ENCODE results near the gene SPINK8. TPM values are rescaled to one million over a fixed set of nuclear protein-coding genes. Genes with fewer than 3 reads are reported as not detected.
"Not testable (repeated sequence)": the region's sequence is repeated elsewhere in the genome, so short reads cannot be mapped to it uniquely, and the experiment has no call there.

SPINK8 gene
- total RNA-seq, 2 experiments from 2014 or later, result not detected

DNA sequence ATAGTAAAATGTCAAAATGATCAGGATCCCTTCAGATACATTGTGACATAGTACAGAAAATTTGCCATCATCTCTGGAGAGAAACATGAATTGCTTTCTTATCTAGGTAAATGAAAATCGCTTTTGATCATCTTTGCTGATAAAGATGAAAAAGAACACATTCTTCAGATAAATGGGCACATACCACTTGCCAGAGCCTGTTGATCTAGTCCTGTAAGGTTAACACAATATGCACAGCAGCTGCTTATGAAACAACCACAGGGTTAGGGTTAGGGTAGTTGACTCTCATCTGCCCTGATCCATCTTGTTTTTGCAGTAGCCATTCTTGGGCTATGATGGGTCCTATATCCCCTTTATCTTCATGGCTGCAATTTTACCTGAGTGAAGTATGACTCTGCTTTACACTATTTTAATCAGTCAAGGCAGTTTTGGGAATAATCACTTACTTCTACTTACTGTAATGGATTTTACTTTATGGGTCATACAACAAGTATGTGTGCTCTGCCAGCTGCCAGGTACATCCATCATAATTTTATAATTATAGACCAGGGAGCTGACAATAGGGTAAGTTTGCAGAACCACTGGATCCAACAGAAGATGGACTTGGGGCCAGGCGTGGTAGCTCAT, 12.6 kb upstream of the SPINK8 start:
- DNase-seq (no peak), ATAC-seq (no peak)
- Mint-ChIP-seq H3K36me3 (no peaks in the 10 kb centered on the region), H3K4me3 (no peak overlapping the region), H3K4me1 (no peaks in the 10 kb centered on the region), H3K27me3 (peaks cover 21% of the 10 kb centered on the region), H3K9me3 (ENCODE audit: low read depth) (no peaks in the 10 kb centered on the region), H3K27ac (no peak overlapping the region)
- CTCF ChIA-PET, result interaction anchor here (1.9 kb wide), 1 partner anchor 72 kb away, joined by 4 read pairs; no protein-coding TSS in a partner anchor

GRCh38 chr3:48344867-48345507, 11.5 kb upstream of the SPINK8 start:
- no peak for DNase-seq
- no peak overlapping the region for H3K4me3 Mint-ChIP-seq
- peaks cover 21% of the 10 kb centered on the region for H3K27me3 Mint-ChIP-seq
- no peaks in the 10 kb centered on the region for H3K36me3 Mint-ChIP-seq
- H3K4me1 Mint-ChIP-seq, result no peaks in the 10 kb centered on the region
- H3K27ac Mint-ChIP-seq, result no peak overlapping the region
- CTCF ChIA-PET, result interaction anchor here (0.8 to 1.4 kb wide), 2 partner anchors 39 to 91 kb away, joined by 4 read pairs; no protein-coding TSS in a partner anchor
- ATAC-seq, result no peak
- H3K9me3 Mint-ChIP-seq (ENCODE audit: low read depth), result no peaks in the 10 kb centered on the region

DNA sequence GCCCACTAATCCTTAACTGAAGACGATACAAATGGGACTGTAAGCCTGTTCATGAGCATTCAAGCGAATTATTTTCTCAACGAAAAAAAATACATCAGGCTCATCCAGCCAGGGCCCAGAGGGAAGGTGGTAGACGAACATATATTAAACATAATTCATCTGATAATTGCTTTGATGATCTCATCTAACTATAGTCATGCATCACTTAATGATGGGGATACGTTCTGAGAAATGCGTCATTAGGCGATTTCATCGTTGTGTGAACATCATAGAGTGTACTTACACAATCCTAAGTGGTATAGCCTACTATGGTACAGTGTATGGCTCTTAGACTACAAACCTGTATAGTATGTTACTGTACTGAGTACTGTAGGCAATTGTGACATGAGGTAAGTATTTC, 10.0 kb upstream of the SPINK8 start:
- Mint-ChIP-seq H3K4me3 (no peak overlapping the region), H3K27ac (no peak overlapping the region), H3K36me3 (no peaks in the 10 kb centered on the region), H3K27me3 (peaks cover 18% of the 10 kb centered on the region), H3K9me3 (ENCODE audit: low read depth) (no peaks in the 10 kb centered on the region), H3K4me1 (peaks cover 3% of the 10 kb centered on the region)
- ATAC-seq (no peak), DNase-seq (no peak)
- CTCF ChIA-PET, result interaction anchor here (1.2 to 1.4 kb wide), 2 partner anchors 38 to 92 kb away, joined by 3 to 4 read pairs; no protein-coding TSS in a partner anchor

GRCh38 chr3:48338635-48339034, 5.2 kb upstream of the SPINK8 start:
- H3K4me1 Mint-ChIP-seq, result peaks cover 3% of the 10 kb centered on the region
- no peak for DNase-seq
- CTCF ChIA-PET, result interaction anchor here (1.1 to 1.3 kb wide), 2 partner anchors 19 to 24 kb away, joined by 3 to 4 read pairs; no protein-coding TSS in a partner anchor
- no peak overlapping the region for H3K27ac Mint-ChIP-seq
- H3K27me3 Mint-ChIP-seq, result peaks cover 21% of the 10 kb centered on the region
- no peak overlapping the region for H3K4me3 Mint-ChIP-seq
- H3K9me3 Mint-ChIP-seq (ENCODE audit: low read depth), result no peaks in the 10 kb centered on the region
- ATAC-seq, result no peak
- no peaks in the 10 kb centered on the region for H3K36me3 Mint-ChIP-seq

GRCh38 chr3:48337536-48337935, 4.1 kb upstream of the SPINK8 start:
- H3K36me3 Mint-ChIP-seq; H3K27ac Mint-ChIP-seq; H3K4me3 Mint-ChIP-seq; DNase-seq; H3K9me3 Mint-ChIP-seq (ENCODE audit: low read depth); H3K4me1 Mint-ChIP-seq; ATAC-seq; CTCF ChIA-PET: not testable (repeated sequence)
- H3K27me3 Mint-ChIP-seq, result peaks cover 28% of the 10 kb centered on the region

- ATAC-seq; H3K4me3 Mint-ChIP-seq; H3K27ac Mint-ChIP-seq; CTCF ChIA-PET; H3K9me3 Mint-ChIP-seq (ENCODE audit: low read depth); H3K4me1 Mint-ChIP-seq; DNase-seq; H3K36me3 Mint-ChIP-seq: not testable (repeated sequence)
- peaks cover 31% of the 10 kb centered on the region for H3K27me3 Mint-ChIP-seq
These were observed 1.8 kb upstream of the SPINK8 start for GRCh38 chr3:48335286-48335685.

DNA sequence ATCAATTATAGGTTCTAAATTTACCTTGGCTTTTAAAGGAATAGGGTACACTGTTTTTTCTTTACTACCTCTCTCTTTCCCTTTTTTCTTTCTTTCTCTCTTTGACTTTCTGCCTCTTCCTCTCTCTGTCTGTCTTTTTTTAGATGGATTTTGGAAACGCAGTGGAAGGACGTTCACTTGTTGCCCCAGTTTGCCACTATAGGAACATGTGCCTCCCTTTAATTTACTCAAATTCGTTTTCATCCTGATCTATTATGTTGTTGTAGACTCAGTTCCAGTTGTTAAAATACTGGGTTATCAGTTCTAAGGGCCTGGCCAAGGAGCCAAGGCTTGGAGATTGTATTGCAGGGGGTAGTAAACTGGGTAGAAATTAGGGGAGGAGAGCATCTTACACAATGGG, 1.1 kb upstream of the SPINK8 start:
- CTCF ChIA-PET, result no interaction called here
- Mint-ChIP-seq H3K4me1 (peaks cover 3% of the 10 kb centered on the region), H3K27me3 (peaks cover 31% of the 10 kb centered on the region), H3K27ac (no peak overlapping the region), H3K4me3 (no peak overlapping the region), H3K9me3 (ENCODE audit: low read depth) (no peaks in the 10 kb centered on the region), H3K36me3 (no peaks in the 10 kb centered on the region)
- ATAC-seq, result no peak
- DNase-seq, result no peak

GRCh38 chr3:48331706-48332435, 1.6 kb downstream of the SPINK8 start:
- H3K27me3 Mint-ChIP-seq, result peaks cover 37% of the 10 kb centered on the region
- DNase-seq; H3K27ac Mint-ChIP-seq; CTCF ChIA-PET; H3K4me3 Mint-ChIP-seq; H3K4me1 Mint-ChIP-seq; H3K9me3 Mint-ChIP-seq (ENCODE audit: low read depth); ATAC-seq; H3K36me3 Mint-ChIP-seq: not testable (repeated sequence)

- Mint-ChIP-seq H3K27ac (no peak overlapping the region), H3K27me3 (peaks cover 14% of the 10 kb centered on the region)
- CTCF ChIA-PET, result no interaction called here
These were observed 12.5 kb downstream of the SPINK8 start for GRCh38 chr3:48320996-48321395.

DNA sequence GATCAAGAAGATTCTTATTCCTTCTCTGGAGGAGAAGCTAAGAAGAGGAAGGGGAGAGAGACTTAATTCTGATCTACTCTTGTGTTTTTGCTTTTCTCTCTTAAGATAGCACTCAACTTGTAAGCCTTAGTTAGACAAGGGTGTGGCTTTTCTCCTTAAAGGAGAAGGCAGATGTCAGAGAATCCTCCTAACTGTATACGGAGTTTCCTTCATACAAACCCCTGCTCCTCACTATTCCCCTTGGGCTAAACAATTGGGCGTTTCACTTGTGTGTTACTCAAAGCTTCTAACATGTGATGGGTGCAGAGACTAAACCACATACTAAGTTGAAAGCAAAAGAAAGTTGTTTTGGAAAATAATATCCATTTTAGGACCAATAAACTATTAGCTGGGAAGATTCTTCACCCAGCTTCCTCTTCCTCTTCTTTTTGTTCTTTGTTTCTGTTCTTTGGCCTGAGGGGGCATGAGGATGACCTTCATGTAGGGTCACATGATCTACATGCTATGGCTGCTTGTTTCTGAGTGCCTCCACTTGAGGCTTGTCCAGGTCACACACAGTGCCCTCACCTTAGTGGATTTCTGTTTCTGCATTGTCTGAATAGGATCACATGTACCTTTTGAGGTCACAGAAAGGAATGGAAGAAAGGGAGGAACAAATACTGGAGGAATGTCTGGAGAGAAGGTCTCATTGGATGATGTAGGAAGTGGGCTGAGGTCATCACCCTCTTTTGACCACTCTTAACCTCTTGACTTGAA, 14.6 kb downstream of the SPINK8 start:
- ATAC-seq, result no peak
- Mint-ChIP-seq H3K27ac (no peak overlapping the region), H3K36me3 (no peaks in the 10 kb centered on the region), H3K9me3 (ENCODE audit: low read depth) (peaks cover 12% of the 10 kb centered on the region), H3K27me3 (peaks cover 23% of the 10 kb centered on the region), H3K4me1 (peaks cover 5% of the 10 kb centered on the region), H3K4me3 (no peak overlapping the region)
- no peak for DNase-seq
- CTCF ChIA-PET, result interaction anchor here (1.6 kb wide), 1 partner anchor 117 kb away, joined by 3 read pairs; no protein-coding TSS in a partner anchor

More at GRCh38 chr3:48320996-48321395, 12.5 kb downstream of the SPINK8 start:
- ATAC-seq (no peak), DNase-seq (no peak)
- no peaks in the 10 kb centered on the region for H3K36me3 Mint-ChIP-seq
- H3K9me3 Mint-ChIP-seq (ENCODE audit: low read depth), result peaks cover 6% of the 10 kb centered on the region
- no peak overlapping the region for H3K4me3 Mint-ChIP-seq
- H3K4me1 Mint-ChIP-seq, result peaks cover 5% of the 10 kb centered on the region

- Mint-ChIP-seq H3K4me3 (no peak overlapping the region), H3K27ac (no peak overlapping the region), H3K4me1 (no peaks in the 10 kb centered on the region), H3K36me3 (peaks cover 4% of the 10 kb centered on the region), H3K27me3 (peaks cover 35% of the 10 kb centered on the region), H3K9me3 (ENCODE audit: low read depth) (peaks cover 14% of the 10 kb centered on the region)
- no peak for DNase-seq
- CTCF ChIA-PET, result interaction anchor here (1.2 kb wide), 1 partner anchor 25 kb away, joined by 3 read pairs; no protein-coding TSS in a partner anchor
- ATAC-seq, result no peak
These were observed 18.9 kb downstream of the SPINK8 start for GRCh38 chr3:48314542-48314941.

DNA sequence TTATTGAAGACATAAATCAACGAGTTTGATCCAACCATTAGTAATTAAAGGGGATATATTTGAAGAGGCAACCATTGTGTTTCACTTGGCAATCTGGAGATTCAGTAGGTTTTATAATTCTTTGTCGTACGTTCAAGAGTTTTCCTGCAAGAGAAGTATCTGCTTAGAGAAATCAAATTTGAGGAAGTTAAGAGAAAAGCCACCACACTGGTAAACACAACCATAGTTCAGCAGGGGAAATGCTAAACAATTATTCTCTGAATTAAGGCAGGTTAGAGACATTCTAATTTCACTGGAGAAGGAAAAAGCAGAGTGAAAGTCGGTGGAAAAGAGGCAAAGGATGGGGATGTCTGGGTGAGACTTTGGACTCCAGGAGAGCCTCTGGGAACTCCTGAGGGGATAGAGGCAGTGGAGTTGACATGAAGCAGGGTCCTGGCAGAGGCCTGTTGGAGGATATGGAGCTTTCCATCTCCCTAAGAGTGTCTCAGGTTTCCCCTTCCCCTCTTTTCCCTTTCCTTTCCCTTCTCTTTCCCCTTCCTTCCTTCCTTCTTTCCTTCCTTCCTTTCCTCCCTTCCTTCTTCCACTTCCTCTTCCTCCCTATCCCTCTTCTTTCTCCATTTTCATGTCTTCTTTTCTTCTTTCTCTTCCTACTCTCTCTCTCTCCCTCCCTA, 26.5 kb downstream of the SPINK8 start:
- peaks cover 35% of the 10 kb centered on the region for H3K27me3 Mint-ChIP-seq
- CTCF ChIA-PET, result interaction anchor here (0.6 to 1.1 kb wide), 3 partner anchors 10 to 259 kb away, joined by 3 to 5 read pairs (median 3); no protein-coding TSS in a partner anchor
- peaks cover 7% of the 10 kb centered on the region for H3K4me1 Mint-ChIP-seq
- H3K4me3 Mint-ChIP-seq, result no peak overlapping the region
- H3K36me3 Mint-ChIP-seq, result no peaks in the 10 kb centered on the region
- no peak for DNase-seq
- no peak for ATAC-seq
- no peak overlapping the region for H3K27ac Mint-ChIP-seq
- no peaks in the 10 kb centered on the region for H3K9me3 Mint-ChIP-seq (ENCODE audit: low read depth)

All from activated CD8-positive, alpha-beta memory T cell treated with anti-CD3 and anti-CD28 coated beads, Interleukin-2, amount 10 ng/mL, durations not matched to agents 7 days and 5 days (primary cell).